HUES64 (cell line): ENCODE results near the gene PLAU.
"Not testable (repeated sequence)": the region's sequence is repeated elsewhere in the genome, so short reads cannot be mapped to it uniquely, and the experiment has no call there.

Experiments
- H3K27ac ChIP-seq: 2 replicates; pipeline ENCODE4 v1.7.0; 2013; ENCODE audit warnings: low read depth, low read length, inconsistent platforms
- H3K27me3 ChIP-seq: 2 replicates; pipeline ENCODE4 v1.6.1; 2013; ENCODE audit warnings: mild to moderate bottlenecking, low read length; ENCODE audit not compliant: insufficient read depth
- H3K36me3 ChIP-seq: 2 replicates; pipeline ENCODE4 v1.6.1; 2013; ENCODE audit warnings: mild to moderate bottlenecking, low read length; ENCODE audit not compliant: insufficient read depth
- H3K4me1 ChIP-seq: 2 replicates; pipeline ENCODE4 v1.6.1; 2013; ENCODE audit warnings: mild to moderate bottlenecking, low read length, moderate library complexity; ENCODE audit not compliant: insufficient read depth
- H3K4me3 ChIP-seq: 2 replicates; pipeline ENCODE4 v1.5.1; 2013; ENCODE audit warnings: mild to moderate bottlenecking, low read length, moderate library complexity
- H3K9ac ChIP-seq: 2 replicates; pipeline ENCODE4 v1.6.1; 2013; ENCODE audit warnings: mild to moderate bottlenecking, low read depth, low read length
- H3K9me3 ChIP-seq: 2 replicates; pipeline ENCODE4 v1.6.1; 2013; ENCODE audit warnings: low read depth, low read length; ENCODE audit not compliant: insufficient read depth
- WGBS: fragments of 150-250, 120-280 bp; methylation state at CpG from one replicate; pipeline ENCODE4 v1.1.7; 2013; ENCODE audit warnings: missing lambda C conversion rate; 5-methylcytosine and 5-hydroxymethylcytosine counted together

The PLAU gene

GRCh38 chr10:73925539-73925938, 14.6 kb downstream of the PLAU start:
- Histone ChIP-seq H3K36me3 (no peaks in the 10 kb centered on the region), H3K27me3 (no peaks in the 10 kb centered on the region), H3K9me3 (no peaks in the 10 kb centered on the region), H3K27ac (no peak overlapping the region), H3K4me1 (peaks cover 14% of the 10 kb centered on the region), H3K4me3 (no peak overlapping the region), H3K9ac (no peak overlapping the region)
- WGBS: 69% methylated on average over 4 of the region's 4 CpGs

- H3K27ac ChIP-seq: no peak overlapping the region
- no peaks in the 10 kb centered on the region for H3K27me3 ChIP-seq
- H3K4me1 ChIP-seq: peaks cover 14% of the 10 kb centered on the region
- H3K36me3 ChIP-seq: no peaks in the 10 kb centered on the region
- no peak overlapping the region for H3K4me3 ChIP-seq
- H3K9me3 ChIP-seq: no peaks in the 10 kb centered on the region
- H3K9ac ChIP-seq: no peak overlapping the region
- WGBS: 76% methylated on average over 5 of the region's 5 CpGs
Measured at GRCh38 chr10:73926152-73926764, 15.3 kb downstream of the PLAU start.

- not testable (repeated sequence) for H3K27ac ChIP-seq, H3K9ac ChIP-seq
- 76% methylated on average over 11 of the region's 13 CpGs for WGBS
Measured at GRCh38 chr10:73930630-73931327, 19.8 kb downstream of the PLAU start.

GRCh38 chr10:73931767-73932619, 21.1 kb downstream of the PLAU start:
- no peak overlapping the region for H3K4me3 ChIP-seq
- 65% methylated on average over 13 of the region's 13 CpGs for WGBS
- peak overlapping the region; percentile 27 for H3K27ac ChIP-seq
- no peaks in the 10 kb centered on the region for H3K36me3 ChIP-seq
- H3K9ac ChIP-seq: peak overlapping the region; percentile 4; the same call in 1 of the 2 replicates
- H3K27me3 ChIP-seq: no peaks in the 10 kb centered on the region
- H3K4me1 ChIP-seq: peaks cover 7% of the 10 kb centered on the region; the same call in 1 of the 2 replicates
- no peaks in the 10 kb centered on the region for H3K9me3 ChIP-seq

More at GRCh38 chr10:73930630-73931327, 19.8 kb downstream of the PLAU start:
- not testable (repeated sequence) for H3K4me3 ChIP-seq, H3K36me3 ChIP-seq, H3K9me3 ChIP-seq, H3K4me1 ChIP-seq, H3K27me3 ChIP-seq

DNA sequence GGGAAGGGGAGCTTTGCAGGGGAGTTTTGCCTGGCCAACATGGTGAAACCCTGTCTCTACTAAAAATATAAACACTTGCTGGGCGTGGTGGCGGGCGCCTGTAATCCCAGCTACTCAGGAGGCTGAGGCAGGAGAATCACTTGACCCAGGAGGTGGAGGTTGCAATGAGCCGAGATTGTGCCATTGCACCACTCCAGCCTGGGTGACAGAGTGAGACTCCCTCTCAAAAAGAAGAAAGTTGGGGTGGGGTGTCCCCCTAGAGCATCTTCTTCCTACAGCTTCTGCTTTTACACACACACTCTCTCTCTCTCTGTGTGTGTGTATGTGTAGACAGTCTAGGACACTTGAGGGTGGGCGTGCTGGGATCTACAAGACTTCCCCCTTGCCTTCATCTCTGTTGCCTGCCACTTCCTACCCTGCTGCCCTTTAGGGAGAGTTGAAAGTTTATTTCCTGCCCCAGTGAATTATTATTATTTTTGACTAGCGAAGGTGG, 21.7 kb downstream of the PLAU start:
- H3K4me1 ChIP-seq: peaks cover 7% of the 10 kb centered on the region; the same call in 1 of the 2 replicates

GRCh38 chr10:73934074-73934473, 23.1 kb downstream of the PLAU start:
- Histone ChIP-seq H3K9me3 (no peaks in the 10 kb centered on the region), H3K9ac (no peak overlapping the region), H3K4me1 (peaks cover 7% of the 10 kb centered on the region; the same call in 1 of the 2 replicates), H3K36me3 (no peaks in the 10 kb centered on the region), H3K27me3 (no peaks in the 10 kb centered on the region), H3K27ac (no peak overlapping the region), H3K4me3 (no peak overlapping the region)
- WGBS: 90% methylated on average over 3 of the region's 4 CpGs

More for the DNA sequence above, 21.7 kb downstream of the PLAU start:
- H3K27ac ChIP-seq: no peak overlapping the region
- no peaks in the 10 kb centered on the region for H3K9me3 ChIP-seq
- no peaks in the 10 kb centered on the region for H3K27me3 ChIP-seq
- no peaks in the 10 kb centered on the region for H3K36me3 ChIP-seq
- H3K9ac ChIP-seq: no peak overlapping the region
- WGBS: 83% methylated on average over 5 of the region's 6 CpGs
- no peak overlapping the region for H3K4me3 ChIP-seq

GRCh38 chr10:73935895-73936294, 25.0 kb downstream of the PLAU start:
- WGBS: 91% methylated on average over 3 of the region's 3 CpGs

GRCh38 chr10:73937333-73938043, 26.6 kb downstream of the PLAU start:
- H3K36me3 ChIP-seq: no peaks in the 10 kb centered on the region
- no peak overlapping the region for H3K4me3 ChIP-seq
- H3K9me3 ChIP-seq: no peaks in the 10 kb centered on the region
- H3K4me1 ChIP-seq: peaks cover 6% of the 10 kb centered on the region
- 90% methylated on average over 5 of the region's 5 CpGs for WGBS
- no peak overlapping the region for H3K27ac ChIP-seq
- H3K9ac ChIP-seq: no peak overlapping the region
- H3K27me3 ChIP-seq: no peaks in the 10 kb centered on the region

More at GRCh38 chr10:73935895-73936294, 25.0 kb downstream of the PLAU start:
- Histone ChIP-seq H3K27me3 (no peaks in the 10 kb centered on the region), H3K36me3 (no peaks in the 10 kb centered on the region), H3K9ac (no peak overlapping the region), H3K9me3 (no peaks in the 10 kb centered on the region), H3K27ac (no peak overlapping the region), H3K4me3 (no peak overlapping the region), H3K4me1 (peaks cover 9% of the 10 kb centered on the region)

GRCh38 chr10:73940634-73941221, 29.8 kb downstream of the PLAU start:
- Histone ChIP-seq H3K36me3 (no peaks in the 10 kb centered on the region), H3K9me3 (0 out of 2 replicates have a peak, but pooled peaks cover 8% of the 10 kb centered on the region), H3K27me3 (no peaks in the 10 kb centered on the region), H3K4me3 (no peak overlapping the region; the same call in 1 of the 2 replicates), H3K9ac (peak overlapping the region; percentile 4; the same call in 1 of the 2 replicates), H3K27ac (no peak overlapping the region), H3K4me1 (peaks cover 6% of the 10 kb centered on the region)
- WGBS: 9% methylated on average over 28 of the region's 28 CpGs

- Histone ChIP-seq H3K4me1 (peaks cover 6% of the 10 kb centered on the region), H3K4me3 (no peak overlapping the region), H3K9ac (no peak overlapping the region), H3K36me3 (no peaks in the 10 kb centered on the region), H3K9me3 (0 out of 2 replicates have a peak, but pooled peaks cover 8% of the 10 kb centered on the region), H3K27me3 (no peaks in the 10 kb centered on the region), H3K27ac (no peak overlapping the region)
- WGBS: 88% methylated on average over 2 of the region's 2 CpGs
Measured at GRCh38 chr10:73941300-73941699, 30.4 kb downstream of the PLAU start.
